ENCODE measurements around the gene S100A12.

GRCh38 chr1:153343040-153343681 is 32.3 kb downstream of the S100A12 start:
- TF ChIP-seq CTCF (conservative IDR thresholded peaks at IDR 0.05), result no peak
- no peak for TF ChIP-seq EZH2 (IDR thresholded peaks at IDR 0.05; ENCODE audit: low read depth)
